Stimulated activated CD8-positive, alpha-beta memory T cell treated with anti-CD3 and anti-CD28 coated beads, Interleukin-12 subunit alpha, Interleukin-12 subunit beta, amount 100 ng/mL, for 24 hours (primary cell): ENCODE measurements around the gene TFB2M.
A peak's percentile ranks its signal among the peaks of the same experiment; 100 is the strongest.
"Not testable (repeated sequence)": the region's sequence is repeated elsewhere in the genome, so short reads cannot be mapped to it uniquely, and the experiment has no call there.

Source experiments
- DNase-seq: peaks from one replicate; pipeline ENCODE4 v3.0.0-alpha.2; 2020; ENCODE audit errors: extremely low read depth

TFB2M gene

GRCh38 chr1:246566128-246566812 lies at the start of gene TFB2M, which contains the start of gene CNST:
TSS of gene TFB2M (minus strand) at chr1:246566261. CDS start at chr1:246566138, 123 bp downstream.
TSS of gene CNST (plus strand) at chr1:246566456. CDS start at chr1:246591563, 25,107 bp downstream.
- DNase-seq: peak; percentile 90

- DNase-seq: no peak
These were observed 47.2 kb upstream of the TFB2M start for GRCh38 chr1:246613096-246613758.

DNA sequence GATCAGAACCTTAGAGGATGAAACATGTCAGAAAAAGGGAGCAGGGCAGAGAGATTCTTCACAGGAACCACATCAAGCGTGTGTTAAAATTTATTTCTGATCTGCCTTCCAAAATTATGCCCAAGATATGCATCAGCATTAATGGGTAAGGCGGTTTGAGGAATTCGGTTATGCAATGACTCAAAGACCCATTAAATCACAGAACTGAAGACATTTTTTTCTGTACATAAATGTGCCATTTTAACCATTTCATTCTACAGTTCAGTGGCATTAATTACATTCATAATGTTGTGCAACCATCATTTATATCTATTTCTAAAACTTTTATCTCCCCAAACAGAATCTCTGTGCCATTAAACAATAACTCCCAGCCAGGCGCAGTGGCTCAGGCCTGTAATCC lies 43.6 kb upstream of the TFB2M start:
- no peak for DNase-seq

DNA sequence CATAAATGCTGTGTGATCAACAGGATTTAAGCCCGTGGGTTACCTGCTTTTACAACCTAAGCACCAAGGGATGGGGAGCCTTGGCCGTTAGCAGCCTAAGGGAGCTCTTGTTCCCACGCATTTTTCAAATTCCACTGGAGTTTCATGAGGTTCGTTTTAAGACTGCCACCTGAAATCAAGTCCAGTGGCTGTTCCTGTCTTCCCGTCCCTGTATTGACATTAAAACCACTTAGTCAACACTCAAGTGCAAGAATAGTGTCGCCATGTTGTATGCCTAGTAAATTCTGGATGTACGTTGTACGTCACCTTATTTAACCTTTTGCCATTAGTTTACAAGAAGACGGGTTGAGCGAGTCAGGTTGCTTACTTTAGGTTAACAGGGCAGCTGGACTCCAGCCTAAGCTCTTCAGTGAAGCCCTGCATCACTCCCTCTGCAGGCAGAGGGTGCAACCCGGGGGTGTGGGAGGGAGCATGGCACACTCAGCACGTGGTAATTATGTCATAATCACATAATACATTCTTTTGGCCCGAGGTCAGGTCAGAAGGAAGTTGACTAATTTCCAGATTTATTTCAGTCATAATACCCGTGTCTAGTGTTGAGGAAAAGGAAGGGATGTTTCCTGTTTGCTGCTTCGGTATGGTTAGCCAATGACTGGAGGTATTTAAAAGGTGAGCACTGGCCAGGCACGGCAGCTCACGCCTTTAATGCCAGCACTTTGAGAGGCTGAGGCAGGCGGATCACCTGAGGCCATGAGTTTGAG lies 42.7 kb upstream of the TFB2M start:
- DNase-seq: no peak

- DNase-seq: no peak
These were observed 41.4 kb upstream of the TFB2M start for GRCh38 chr1:246607462-246607861.

DNA sequence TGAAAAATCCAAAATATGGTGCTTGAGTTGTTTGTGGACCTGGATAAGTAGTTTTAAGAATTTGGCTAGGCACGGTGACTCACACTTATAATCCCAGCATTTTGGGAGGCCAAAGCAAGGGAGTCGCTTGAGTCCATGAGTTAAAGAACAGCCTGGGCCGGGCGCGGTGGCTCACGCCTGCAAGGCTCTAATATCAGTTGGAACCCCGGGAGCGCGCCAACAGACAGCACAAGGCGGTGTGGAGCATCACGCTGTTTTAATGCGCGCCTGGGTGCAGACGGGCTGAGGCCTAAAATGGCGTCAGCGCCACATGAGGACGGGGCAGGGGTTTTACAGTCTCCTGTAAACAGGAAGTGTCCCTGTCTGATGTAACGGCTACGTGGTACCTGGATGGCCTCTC lies 39.2 kb upstream of the TFB2M start:
- not testable (repeated sequence) for DNase-seq

DNA sequence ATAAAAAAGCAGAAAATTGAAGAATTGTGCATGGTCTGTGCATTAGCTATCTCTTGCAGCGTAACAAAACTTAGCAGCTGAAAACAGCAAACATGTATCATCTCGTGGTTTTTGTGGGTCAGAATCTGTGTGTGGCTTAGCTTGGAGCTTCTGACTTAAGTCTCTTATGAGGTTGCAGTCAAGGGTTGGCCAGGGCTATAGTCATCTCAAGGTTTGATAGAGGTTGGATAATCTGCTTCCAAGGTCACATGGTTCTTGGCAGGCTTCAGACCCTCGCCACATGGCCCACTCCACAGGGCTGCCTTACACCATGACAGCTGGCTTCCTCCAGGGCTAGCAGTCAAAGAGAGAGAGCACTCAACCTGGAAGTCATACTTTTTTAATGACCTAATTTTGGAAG lies 36.1 kb upstream of the TFB2M start:
- DNase-seq: no peak

DNA sequence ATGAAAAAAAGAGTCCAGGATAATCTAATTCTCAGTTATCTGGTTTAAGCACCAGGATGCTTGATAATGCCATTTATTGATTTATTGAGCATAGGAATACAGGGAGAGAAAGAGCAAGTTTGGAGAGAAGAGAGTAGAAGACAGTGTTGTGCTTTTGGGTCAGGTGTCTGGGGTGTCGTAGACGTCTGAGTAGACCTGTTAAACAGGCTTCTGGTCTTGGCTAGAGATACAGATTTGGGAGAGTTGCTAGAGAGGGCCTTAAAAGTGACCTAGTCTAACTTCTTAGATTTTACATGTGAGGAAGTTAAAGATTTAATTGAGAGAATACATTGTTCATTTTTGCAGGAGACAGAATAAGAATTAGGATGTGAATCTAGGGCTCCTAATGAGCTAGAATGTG lies 34.5 kb upstream of the TFB2M start:
- no peak for DNase-seq

DNA sequence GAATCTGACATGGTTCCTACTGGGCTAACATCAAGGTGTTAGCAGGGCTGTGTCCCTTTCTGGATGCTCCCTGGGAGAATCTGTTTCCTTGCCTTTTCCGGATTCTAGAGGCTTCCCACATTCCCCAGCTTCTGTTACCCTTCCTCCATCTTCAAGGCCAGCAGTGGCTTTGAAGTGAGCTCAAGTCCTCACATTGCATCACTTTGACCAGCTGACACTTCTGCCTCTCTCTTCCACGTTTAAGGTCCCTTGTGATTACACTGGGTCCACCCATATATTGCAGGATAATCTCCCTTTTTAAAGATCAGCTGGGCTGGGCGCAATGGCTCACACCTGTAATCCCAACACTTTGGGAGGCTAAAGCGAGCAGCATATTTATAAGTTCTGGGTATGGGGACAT lies 33.3 kb upstream of the TFB2M start:
- no peak for DNase-seq

- no peak for DNase-seq
These were observed 31.9 kb upstream of the TFB2M start for GRCh38 chr1:246597971-246598370.

GRCh38 chr1:246597340-246597739 lies 31.3 kb upstream of the TFB2M start:
- no peak for DNase-seq

DNA sequence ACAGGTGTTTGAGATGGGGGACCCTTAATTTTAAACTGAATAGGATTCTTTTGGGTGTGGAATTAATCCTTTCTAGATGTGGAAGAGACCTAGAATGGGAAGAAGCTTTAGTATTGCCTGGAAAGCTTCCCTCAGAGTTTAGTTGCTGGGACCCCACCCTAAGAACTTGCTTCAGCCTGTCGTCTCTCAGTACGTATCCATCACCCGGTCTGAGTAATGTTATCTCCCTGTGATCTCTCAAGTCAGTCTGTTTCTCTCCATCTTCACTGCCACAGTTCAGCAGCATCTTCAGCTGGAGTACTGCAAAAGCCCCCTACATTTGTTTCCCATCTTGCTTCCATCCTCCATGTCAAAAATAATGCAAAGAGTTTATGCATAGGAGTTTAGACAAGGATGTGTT lies 29.1 kb upstream of the TFB2M start:
- DNase-seq: no peak

GRCh38 chr1:246592695-246593094 lies 26.6 kb upstream of the TFB2M start:
- DNase-seq: no peak

DNA sequence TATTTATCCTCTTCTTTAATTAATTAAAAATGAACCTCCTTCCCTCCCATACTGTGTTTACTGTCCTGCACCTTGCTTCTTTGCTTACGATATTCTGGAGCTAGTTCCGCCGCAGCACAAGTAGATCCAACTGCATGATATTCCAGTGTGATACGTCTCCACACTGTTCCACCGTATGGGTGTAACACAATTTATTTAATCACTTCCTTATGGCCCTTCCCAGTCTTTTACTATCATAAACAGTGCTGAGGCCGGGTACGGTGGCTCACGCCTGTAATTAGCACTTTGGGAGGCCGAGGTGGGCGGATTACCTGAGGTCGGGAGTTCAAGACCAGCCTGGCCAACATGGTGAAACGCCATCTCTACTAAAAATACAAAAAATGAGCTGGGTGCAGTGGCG lies 25.9 kb upstream of the TFB2M start:
- DNase-seq: no peak

- no peak for DNase-seq
These were observed 25.4 kb upstream of the TFB2M start for GRCh38 chr1:246591504-246591903.

DNA sequence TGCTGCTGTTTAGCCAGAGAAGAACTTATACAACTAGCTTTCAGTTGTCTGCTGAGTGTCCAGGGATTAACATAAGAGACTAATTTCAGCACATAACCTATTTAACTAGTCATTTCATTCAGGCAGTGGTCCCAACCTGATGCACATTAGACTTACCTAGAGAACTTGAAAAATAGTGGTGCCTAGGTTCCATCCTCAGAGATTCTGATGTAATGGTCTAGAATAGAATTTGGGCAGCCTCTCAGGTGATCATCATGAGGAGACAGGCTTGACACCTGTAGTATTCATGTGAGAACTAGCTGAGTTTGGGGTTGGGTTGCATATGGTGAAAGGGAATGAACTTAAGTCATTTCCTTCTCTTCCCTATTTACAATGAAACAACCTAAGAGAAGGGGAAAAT lies 25.0 kb upstream of the TFB2M start:
- no peak for DNase-seq

DNA sequence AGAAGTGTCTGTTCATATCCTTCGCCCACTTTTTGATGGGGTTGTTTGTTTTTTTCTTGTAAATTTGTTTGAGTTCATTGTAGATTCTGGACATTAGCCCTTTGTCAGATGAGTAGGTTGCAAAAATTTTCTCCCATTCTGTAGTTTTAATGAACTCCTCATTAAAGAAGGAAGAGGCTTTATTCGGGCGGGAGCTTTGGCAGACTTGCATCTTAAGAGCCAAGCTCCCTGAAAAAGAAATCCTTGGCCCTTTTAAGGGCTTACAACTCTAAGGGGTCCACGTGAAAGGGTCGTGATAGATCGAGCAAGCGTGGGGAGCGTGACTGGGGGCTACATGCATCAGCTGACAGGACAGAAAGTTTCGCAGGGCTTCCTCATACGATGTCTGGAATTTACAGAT lies 23.9 kb upstream of the TFB2M start:
- not testable (repeated sequence) for DNase-seq

DNA sequence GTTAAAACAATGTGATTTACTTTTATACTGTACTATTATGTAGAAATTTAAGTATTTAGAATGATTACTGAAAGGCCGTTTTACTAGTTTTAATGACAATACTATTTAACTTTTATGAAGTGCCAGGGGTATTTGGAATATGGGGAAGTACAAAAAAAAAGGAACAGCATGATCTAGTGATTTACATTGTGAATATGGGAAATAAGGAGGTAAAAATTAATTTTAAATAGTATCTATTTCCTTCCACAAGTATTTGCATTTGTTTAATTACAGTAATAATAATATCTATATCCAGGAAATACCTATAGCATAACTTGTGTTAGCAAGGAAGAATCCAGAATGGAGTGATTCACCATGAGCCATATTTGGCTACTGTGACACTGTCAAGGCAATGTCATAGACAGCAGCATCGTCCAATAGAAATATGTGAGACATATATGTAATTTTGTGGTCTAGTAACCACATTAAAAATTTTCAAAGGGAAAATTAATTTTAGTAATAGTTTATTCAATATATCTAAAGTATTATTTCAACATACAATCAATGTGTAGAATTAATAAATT lies 22.2 kb upstream of the TFB2M start:
- DNase-seq: no peak

DNA sequence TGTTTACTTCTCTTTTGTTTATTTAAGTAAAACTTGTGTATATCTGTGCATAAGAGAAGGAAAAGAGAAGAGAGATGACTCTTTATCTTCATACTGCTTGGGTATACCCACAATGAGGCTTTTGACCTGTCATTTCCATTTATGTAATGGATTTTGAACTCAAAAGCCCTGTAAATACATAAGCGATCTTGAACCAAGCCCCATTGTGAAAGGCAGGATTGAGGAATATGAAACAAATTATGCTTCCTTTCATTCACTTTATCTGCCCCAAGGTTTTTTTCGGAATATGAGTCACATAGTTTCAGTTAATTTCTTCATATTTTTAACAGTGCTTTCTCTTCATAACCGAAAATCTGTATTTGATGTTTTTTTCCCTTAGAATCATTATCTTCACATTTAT lies 21.5 kb upstream of the TFB2M start:
- no peak for DNase-seq

GRCh38 chr1:246587032-246587431 lies 21.0 kb upstream of the TFB2M start:
- no peak for DNase-seq

- no peak for DNase-seq
These were observed 17.6 kb upstream of the TFB2M start for GRCh38 chr1:246583448-246584185.

- no peak for DNase-seq
These were observed 17.0 kb upstream of the TFB2M start for GRCh38 chr1:246583056-246583440.
